HTR-8/SVneo (cell line): ENCODE results near the gene HNRNPLL.

ENCODE experiments used
- DNase-seq: peaks from one replicate; pipeline ENCODE4 v3.0.0; 2011; ENCODE audit warnings: low spot score, mixed read lengths; ENCODE audit not compliant: insufficient read length
- FAIRE-seq: peaks from 2 replicates; lab custom pipeline; 2011; peaks lifted over from hg19 to GRCh38; lab: Jason Lieb, UNC

Gene HNRNPLL

GRCh38 chr2:38598200-38598990 is 4.3 kb downstream of the HNRNPLL start:
- DNase-seq (no peak), FAIRE-seq (no peak)

DNA sequence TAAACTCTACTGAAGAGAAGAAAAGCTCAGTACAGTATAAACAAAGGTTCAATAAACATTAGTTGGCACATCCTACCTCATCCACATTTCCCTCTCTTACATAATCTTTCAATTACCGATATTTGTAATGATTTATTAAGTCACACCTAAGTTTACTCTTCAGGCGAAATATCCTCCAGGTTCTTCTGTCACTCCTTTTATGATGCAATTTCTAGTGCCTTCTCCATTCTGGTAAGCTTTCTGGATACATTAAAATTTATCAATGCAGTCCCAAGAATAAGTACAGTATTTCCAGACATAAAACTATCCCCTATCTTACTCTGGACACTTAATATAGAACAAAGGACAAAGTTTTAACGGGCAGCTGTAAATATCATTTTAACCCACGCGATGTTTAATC is 5.6 kb downstream of the HNRNPLL start:
- DNase-seq (no peak), FAIRE-seq (no peak)

DNA sequence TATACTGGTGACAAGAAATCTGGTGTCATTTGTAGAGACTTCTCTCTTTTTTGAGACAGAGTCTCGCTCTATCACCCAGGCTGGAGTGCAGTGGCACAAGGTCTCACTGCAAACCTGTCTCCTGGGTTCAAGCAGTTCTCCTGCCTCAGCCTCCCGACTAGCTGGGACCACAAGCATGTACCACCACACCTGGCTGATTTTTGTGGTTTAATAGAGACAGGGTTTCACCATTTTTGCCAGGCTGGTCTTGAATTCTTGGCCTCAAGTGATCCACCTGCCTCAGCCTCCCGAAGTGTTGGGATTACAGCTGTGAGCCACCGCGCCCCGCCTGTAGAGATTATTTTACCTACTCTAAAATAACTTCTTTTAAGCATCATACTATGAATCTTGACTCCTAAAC is 6.5 kb downstream of the HNRNPLL start:
- no peak for FAIRE-seq

DNA sequence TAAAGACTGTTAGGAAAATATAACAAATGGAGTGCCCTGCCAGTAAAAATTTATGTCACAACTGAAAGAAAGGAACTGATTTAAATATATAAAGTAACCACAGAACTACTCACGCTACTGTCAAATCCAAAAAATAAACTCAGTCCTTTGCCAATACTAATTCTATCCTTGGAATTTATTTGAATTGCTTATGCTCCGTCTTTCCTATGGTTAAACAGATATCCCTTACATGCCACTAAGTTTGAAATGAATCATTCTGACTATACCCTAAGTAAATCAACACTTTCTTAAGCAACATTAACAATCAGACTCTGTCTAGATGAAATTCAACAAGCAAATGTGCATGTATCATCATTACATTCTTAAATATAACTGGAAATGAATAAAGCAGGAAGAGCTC is 9.8 kb downstream of the HNRNPLL start:
- no peak for DNase-seq
- no peak for FAIRE-seq

More for the DNA sequence above, 6.5 kb downstream of the HNRNPLL start:
- no peak for DNase-seq

- no peak for FAIRE-seq
- no peak for DNase-seq
Measured at GRCh38 chr2:38591152-38591551, 11.6 kb downstream of the HNRNPLL start.

DNA sequence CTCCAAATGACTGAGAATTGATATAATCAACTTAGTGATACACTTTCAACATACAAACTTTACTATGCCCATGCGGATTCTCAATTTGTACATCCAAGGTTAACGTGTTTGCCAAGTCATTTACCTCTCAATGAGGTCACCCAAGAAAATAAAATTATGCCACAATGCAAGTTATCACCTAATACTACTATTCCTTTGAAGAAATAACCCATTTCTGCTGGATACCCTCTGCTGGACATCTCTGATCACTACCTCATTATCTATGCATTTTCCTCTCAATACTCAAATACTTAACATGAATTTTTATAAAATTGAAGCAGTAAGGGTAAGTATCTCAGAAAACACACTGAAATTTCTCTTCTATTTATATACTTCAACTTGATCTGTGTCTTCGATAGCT is 12.7 kb downstream of the HNRNPLL start:
- no peak for DNase-seq
- no peak for FAIRE-seq

- FAIRE-seq (no peak), DNase-seq (no peak)
Measured at GRCh38 chr2:38586931-38587330, 15.8 kb downstream of the HNRNPLL start.

DNA sequence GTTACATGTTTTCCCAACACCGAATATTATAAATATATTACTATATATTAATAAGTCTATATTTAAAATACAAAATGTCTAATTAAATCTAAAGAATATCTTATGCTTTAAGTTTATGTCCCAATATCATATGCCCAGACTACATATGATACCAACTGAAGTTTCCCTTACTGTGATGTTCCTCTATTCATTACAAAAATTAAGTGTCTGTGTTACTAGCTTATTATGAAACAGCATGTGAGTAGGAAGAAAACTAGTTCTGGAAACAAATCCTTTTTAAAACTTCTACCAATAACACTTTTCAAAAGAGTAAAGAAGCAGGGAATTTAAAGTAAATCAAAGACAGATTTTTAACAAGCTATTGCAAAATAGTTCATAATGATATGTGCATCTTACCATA is 17.8 kb downstream of the HNRNPLL start:
- no peak for FAIRE-seq

DNA sequence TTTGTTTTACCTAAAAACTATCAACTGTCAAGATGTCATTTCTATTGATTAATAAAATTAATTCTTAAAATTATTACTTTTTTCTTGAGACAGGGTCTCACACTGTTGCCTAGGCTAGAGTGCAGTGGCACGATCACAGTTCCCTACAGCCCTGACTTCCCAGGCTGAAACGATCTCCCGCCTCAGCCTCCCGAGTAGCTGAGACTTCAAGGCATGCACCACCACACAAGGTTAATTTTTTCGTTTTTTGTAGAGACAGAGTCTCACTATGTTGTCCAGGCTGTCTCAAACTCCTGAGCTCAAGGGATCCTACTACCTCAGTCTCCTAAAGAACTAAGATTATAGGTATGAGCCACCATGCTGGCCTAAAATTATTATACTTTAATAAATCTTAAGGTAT is 18.7 kb downstream of the HNRNPLL start:
- FAIRE-seq (no peak), DNase-seq (no peak)

More for the DNA sequence above, 17.8 kb downstream of the HNRNPLL start:
- DNase-seq = no peak

GRCh38 chr2:38583524-38583923 is 19.2 kb downstream of the HNRNPLL start:
- no peak for FAIRE-seq
- DNase-seq = no peak

GRCh38 chr2:38581193-38582147 is 21.3 kb downstream of the HNRNPLL start:
- FAIRE-seq (no peak), DNase-seq (no peak)

- FAIRE-seq (no peak), DNase-seq (no peak)
Measured at GRCh38 chr2:38580115-38580636, 22.6 kb downstream of the HNRNPLL start.

DNA sequence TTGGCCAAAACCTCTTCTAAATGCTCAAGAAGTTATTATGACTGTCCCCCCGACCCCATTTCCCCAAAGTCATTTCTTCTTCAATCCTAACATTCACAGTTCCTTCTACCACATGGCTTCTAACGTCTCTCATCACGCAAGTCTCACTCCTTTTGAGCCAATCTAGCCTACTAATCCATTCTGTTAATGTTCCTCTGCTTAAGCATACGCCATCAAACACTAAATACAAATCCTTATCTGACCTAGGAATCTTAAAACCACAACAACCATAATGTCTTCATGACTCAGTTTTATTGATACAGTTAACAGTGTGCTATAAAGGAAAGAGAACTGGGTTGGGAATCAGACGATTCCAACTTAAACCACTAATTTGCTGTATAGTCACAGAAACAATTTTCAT is 23.9 kb downstream of the HNRNPLL start:
- DNase-seq = no peak
- no peak for FAIRE-seq

GRCh38 chr2:38574278-38574677 is 28.4 kb downstream of the HNRNPLL start:
- FAIRE-seq = no peak

GRCh38 chr2:38572167-38572566 is 30.6 kb downstream of the HNRNPLL start:
- DNase-seq (no peak), FAIRE-seq (no peak)

More at GRCh38 chr2:38574278-38574677, 28.4 kb downstream of the HNRNPLL start:
- no peak for DNase-seq

GRCh38 chr2:38571193-38571592 is 31.5 kb downstream of the HNRNPLL start:
- no peak for DNase-seq
- FAIRE-seq = no peak

DNA sequence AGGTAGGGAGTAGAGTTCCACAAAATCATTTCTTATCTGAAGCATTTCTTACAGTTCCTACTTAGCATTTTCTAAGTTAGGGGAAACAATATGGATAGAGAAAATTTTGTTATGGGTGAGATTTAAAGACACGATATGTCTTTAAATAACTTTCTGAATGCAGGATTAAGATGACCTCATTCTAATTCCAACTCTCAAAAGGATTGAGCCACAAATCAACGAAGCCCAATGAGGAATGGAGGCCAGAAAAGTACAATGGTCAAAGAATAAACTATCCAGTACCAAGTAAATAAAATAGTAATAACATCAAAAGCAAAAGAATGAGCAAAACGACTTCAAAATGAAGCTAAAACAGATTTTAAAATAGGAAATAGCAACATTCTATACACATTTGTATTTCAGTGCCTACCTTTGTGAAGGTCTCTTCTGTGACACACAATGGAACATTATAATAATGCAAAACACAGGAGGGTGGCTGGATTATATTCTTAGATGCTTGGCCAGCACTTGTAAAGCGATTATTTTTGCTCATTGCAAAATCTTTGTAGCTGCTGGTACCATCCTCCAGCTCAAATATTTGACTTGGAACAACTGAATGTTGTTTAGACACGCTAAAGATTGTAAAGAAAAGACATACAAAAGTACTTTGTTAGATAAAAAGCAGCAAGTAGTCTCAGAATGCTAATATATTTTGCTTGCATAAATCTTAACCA is 33.8 kb downstream of the HNRNPLL start:
- FAIRE-seq (no peak), DNase-seq (no peak)

GRCh38 chr2:38565333-38565732 is 37.4 kb downstream of the HNRNPLL start:
- FAIRE-seq (no peak), DNase-seq (no peak)

DNA sequence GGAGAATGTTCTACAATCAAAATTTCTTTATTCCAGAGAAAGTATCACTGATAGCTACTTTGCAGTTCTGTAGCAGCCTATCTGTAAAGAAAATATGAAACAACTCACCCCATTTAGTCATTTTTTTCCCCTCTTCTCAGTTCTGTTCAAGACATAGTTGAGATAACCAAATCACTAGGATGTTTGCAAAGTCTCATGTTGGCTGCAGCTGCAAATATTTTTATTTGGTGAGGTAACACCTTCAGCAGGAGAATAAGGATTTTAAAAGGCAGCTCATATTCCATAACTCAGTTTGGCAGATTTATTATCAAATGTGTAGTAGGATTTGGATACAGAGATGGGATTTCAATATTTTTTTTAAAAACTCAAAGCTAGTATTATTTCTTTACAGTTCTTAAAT is 41.0 kb downstream of the HNRNPLL start:
- no peak for DNase-seq
- FAIRE-seq = no peak

GRCh38 chr2:38560092-38560491 is 42.6 kb downstream of the HNRNPLL start:
- FAIRE-seq (no peak), DNase-seq (no peak)
